HG02943 (cell line): Measurements from ENCODE around the gene MTERF2.
"Not testable (repeated sequence)": the region's sequence is repeated elsewhere in the genome, so short reads cannot be mapped to it uniquely, and the experiment has no call there.

Experiments used
- ATAC-seq: cut with Tn5 transposase; IDR thresholded peaks from one replicate; pipeline ENCODE4 v1.9.1; 2021; ENCODE audit warnings: mild to moderate bottlenecking, low read depth, moderate library complexity; ENCODE audit not compliant: unreplicated experiment

The MTERF2 gene

GRCh38 chr12:106986625-106987389 is at the start of gene MTERF2:
Gene MTERF2 (minus strand): TSS chr12:106987146. CDS start chr12:106978714, 8,432 bp downstream.
- peak; percentile 90 for ATAC-seq

GRCh38 chr12:107035733-107036132 is 48.8 kb upstream of the MTERF2 start:
- no peak for ATAC-seq

GRCh38 chr12:107033758-107034739 is 47.1 kb upstream of the MTERF2 start:
- ATAC-seq, result no peak

- no peak for ATAC-seq
Observed at GRCh38 chr12:107032266-107032665, 45.3 kb upstream of the MTERF2 start.

GRCh38 chr12:107031061-107031460 is 44.1 kb upstream of the MTERF2 start:
- ATAC-seq, result no peak

GRCh38 chr12:107029081-107029480 is 42.1 kb upstream of the MTERF2 start:
- no peak for ATAC-seq

GRCh38 chr12:107027636-107028053 is 40.7 kb upstream of the MTERF2 start:
- no peak for ATAC-seq

- no peak for ATAC-seq
Observed at GRCh38 chr12:107026806-107027635, 40.1 kb upstream of the MTERF2 start.

- not testable (repeated sequence) for ATAC-seq
Observed at GRCh38 chr12:107026356-107026755, 39.4 kb upstream of the MTERF2 start.

- no peak for ATAC-seq
Observed at GRCh38 chr12:107025671-107026070, 38.7 kb upstream of the MTERF2 start.

- ATAC-seq, result no peak
Observed at GRCh38 chr12:107019546-107019945, 32.6 kb upstream of the MTERF2 start.

- no peak for ATAC-seq
Observed at GRCh38 chr12:107017042-107017441, 30.1 kb upstream of the MTERF2 start.

GRCh38 chr12:107014055-107014454 is 27.1 kb upstream of the MTERF2 start:
- ATAC-seq, result no peak

GRCh38 chr12:107012736-107013425 is 25.9 kb upstream of the MTERF2 start:
- ATAC-seq, result no peak

- no peak for ATAC-seq
Observed at GRCh38 chr12:107011519-107011918, 24.6 kb upstream of the MTERF2 start.

- no peak for ATAC-seq
Observed at GRCh38 chr12:107007411-107007810, 20.5 kb upstream of the MTERF2 start.

- not testable (repeated sequence) for ATAC-seq
Observed at GRCh38 chr12:107002665-107003064, 15.7 kb upstream of the MTERF2 start.

GRCh38 chr12:106999446-106999845 is 12.5 kb upstream of the MTERF2 start:
- ATAC-seq, result no peak

GRCh38 chr12:106997916-106998315 is 11.0 kb upstream of the MTERF2 start:
- ATAC-seq, result no peak

GRCh38 chr12:106996102-106996501 is 9.2 kb upstream of the MTERF2 start:
- not testable (repeated sequence) for ATAC-seq
